Measurements from ENCODE around the gene EBP. TPM values are rescaled to one million over a fixed set of nuclear protein-coding genes. Genes with fewer than 3 reads are reported as not detected.
"Not testable (repeated sequence)": the region's sequence is repeated elsewhere in the genome, so short reads cannot be mapped to it uniquely, and the experiment has no call there.

Gene EBP
- total RNA-seq, 1 donor from 2014 or later = 40.2 TPM

DNA sequence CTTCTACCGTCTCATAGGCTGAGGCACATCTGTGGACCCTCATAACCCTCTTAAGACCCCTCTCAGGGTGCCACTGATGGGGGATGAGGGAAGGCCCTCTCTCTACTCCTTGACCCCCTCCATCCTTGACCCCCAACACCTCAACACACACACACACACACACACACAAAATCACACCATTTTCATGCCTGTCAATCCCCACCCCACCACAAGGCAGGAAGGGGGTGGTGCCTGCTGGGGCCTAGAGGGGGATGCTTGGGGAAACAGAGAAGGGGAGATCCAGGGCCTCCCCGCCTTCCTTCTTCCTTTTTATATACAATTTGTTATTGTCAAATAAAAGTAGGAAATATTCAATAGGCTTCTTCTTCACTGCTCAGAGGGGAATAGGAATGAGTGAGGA lies 1.2 kb upstream of the EBP start:
- Histone ChIP-seq H3K36me3 (ENCODE audit: control insufficient read depth, insufficient read depth, low read length) (no peaks in the 10 kb centered on the region), H3K4me3 (ENCODE audit: low read depth, low read length) (no peak overlapping the region), H3K27me3 (ENCODE audit: control insufficient read depth, insufficient read depth, low read length) (no peaks in the 10 kb centered on the region)
- TF ChIP-seq CTCF (IDR thresholded peaks at IDR 0.05; ENCODE audit: insufficient read depth, low read length, poor library complexity, severe bottlenecking) = no peak
- DNase-seq (ENCODE audit: low read depth) = no peak

DNA sequence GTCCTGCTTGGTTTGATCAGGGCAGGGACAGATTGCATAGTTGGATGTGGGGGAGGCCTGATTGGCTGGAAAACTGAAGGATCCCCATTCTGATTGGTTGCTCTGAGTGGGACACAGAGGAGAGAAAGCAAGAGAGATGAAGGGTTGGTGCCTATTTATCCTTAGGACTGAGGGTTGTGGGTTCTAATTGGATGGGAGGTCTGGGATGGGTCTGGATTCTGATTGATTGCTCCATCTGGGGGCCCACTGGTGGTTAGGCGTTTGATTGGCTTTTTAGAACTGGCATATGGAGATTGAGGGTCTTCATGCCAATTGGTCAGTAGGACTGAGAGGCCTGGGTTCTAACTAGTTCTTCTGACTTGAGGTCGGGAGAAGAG lies 644 bp upstream of the EBP start:
- no peak for DNase-seq (ENCODE audit: low read depth)
- Histone ChIP-seq H3K36me3 (ENCODE audit: control insufficient read depth, insufficient read depth, low read length) (no peaks in the 10 kb centered on the region), H3K4me3 (ENCODE audit: low read depth, low read length) (peak overlapping the region; percentile 32), H3K27me3 (ENCODE audit: control insufficient read depth, insufficient read depth, low read length) (no peaks in the 10 kb centered on the region)
- TF ChIP-seq CTCF (IDR thresholded peaks at IDR 0.05; ENCODE audit: insufficient read depth, low read length, poor library complexity, severe bottlenecking) = no peak

DNA sequence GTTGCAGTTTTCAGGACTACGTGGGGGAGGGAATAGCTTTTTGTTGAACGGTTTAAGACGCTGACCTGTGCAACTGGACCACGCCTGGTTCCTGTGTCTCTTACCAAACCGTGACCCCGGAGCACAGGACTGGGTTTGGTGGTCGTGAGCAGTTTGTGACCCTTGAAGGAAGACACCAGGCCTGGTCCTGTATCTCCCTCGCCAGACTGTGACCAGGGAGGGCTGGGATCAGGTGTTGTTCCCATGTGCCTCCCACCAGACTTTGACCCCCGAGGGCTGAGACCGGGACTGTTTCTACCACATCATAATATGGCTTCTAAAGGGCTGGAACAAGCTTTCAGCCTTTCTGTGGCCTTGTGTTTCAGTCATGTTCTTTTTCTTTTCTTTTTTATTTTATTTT lies 683 bp downstream of the EBP start:
- H3K36me3 ChIP-seq (ENCODE audit: control insufficient read depth, insufficient read depth, low read length) = no peaks in the 10 kb centered on the region
- H3K4me3 ChIP-seq (ENCODE audit: low read depth, low read length) = peak overlapping the region; percentile 64
- DNase-seq (ENCODE audit: low read depth) = no peak
- no peaks in the 10 kb centered on the region for H3K27me3 ChIP-seq (ENCODE audit: control insufficient read depth, insufficient read depth, low read length)
- TF ChIP-seq CTCF (IDR thresholded peaks at IDR 0.05; ENCODE audit: insufficient read depth, low read length, poor library complexity, severe bottlenecking) = no peak

GRCh38 chrX:48523682-48524081 lies 2.1 kb downstream of the EBP start:
- no peak for TF ChIP-seq CTCF (IDR thresholded peaks at IDR 0.05; ENCODE audit: insufficient read depth, low read length, poor library complexity, severe bottlenecking)
- DNase-seq (ENCODE audit: low read depth) = no peak
- Histone ChIP-seq H3K27me3 (ENCODE audit: control insufficient read depth, insufficient read depth, low read length) (no peaks in the 10 kb centered on the region), H3K36me3 (ENCODE audit: control insufficient read depth, insufficient read depth, low read length) (no peaks in the 10 kb centered on the region), H3K4me3 (ENCODE audit: low read depth, low read length) (no peak overlapping the region)

DNA sequence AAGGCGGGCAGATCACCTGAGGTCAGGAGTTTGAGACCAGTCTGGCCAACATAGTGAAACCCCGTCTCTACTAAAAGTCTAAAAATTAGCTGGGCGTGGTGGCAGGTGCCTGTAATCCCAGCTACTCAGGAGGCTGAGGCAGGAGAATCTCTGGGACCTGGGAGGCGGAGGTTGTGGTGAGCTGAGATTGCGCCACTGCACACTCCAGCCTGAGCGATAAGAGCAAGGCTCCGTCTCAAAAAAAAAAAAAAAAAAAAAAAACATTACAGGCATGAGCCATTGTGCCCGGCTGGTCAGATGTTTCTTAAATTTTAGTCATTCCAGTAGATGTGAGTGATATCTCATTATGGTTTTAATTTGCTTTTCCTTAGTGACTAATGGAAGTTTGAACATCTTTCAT lies 4.2 kb downstream of the EBP start:
- not testable (repeated sequence) for H3K36me3 ChIP-seq (ENCODE audit: control insufficient read depth, insufficient read depth, low read length); DNase-seq (ENCODE audit: low read depth); H3K27me3 ChIP-seq (ENCODE audit: control insufficient read depth, insufficient read depth, low read length)

GRCh38 chrX:48530736-48531135 lies 9.1 kb downstream of the EBP start:
- TF ChIP-seq CTCF (IDR thresholded peaks at IDR 0.05; ENCODE audit: insufficient read depth, low read length, poor library complexity, severe bottlenecking) = no peak
- Histone ChIP-seq H3K4me3 (ENCODE audit: low read depth, low read length) (no peak overlapping the region), H3K36me3 (ENCODE audit: control insufficient read depth, insufficient read depth, low read length) (no peaks in the 10 kb centered on the region), H3K27me3 (ENCODE audit: control insufficient read depth, insufficient read depth, low read length) (no peaks in the 10 kb centered on the region)
- no peak for DNase-seq (ENCODE audit: low read depth)

More for the DNA sequence above, 4.2 kb downstream of the EBP start:
- H3K4me3 ChIP-seq (ENCODE audit: low read depth, low read length) = not testable (repeated sequence)
